Mesothelial cell of epicardium (in vitro differentiated cells): ENCODE measurements around the gene UBE2C. TPM values are rescaled to one million over a fixed set of nuclear protein-coding genes. Genes with fewer than 3 reads are reported as not detected.

Source experiments
- DNase-seq, 2 experiments: peaks; one replicate each; pipeline ENCODE4 v3.0.0; 2021; ENCODE audit warnings: low spot score in 2 of 2; ENCODE audit not compliant: unreplicated experiment in 2 of 2
- H3K27ac Mint-ChIP-seq: 2 replicates; pipeline ENCODE4 v1.8.0; 2021; ENCODE audit warnings: mixed read lengths
- H3K27me3 Mint-ChIP-seq: 2 replicates; pipeline ENCODE4 v1.8.0; 2021; ENCODE audit warnings: low read depth, mixed read lengths
- H3K36me3 Mint-ChIP-seq: 2 replicates; pipeline ENCODE4 v1.8.0; 2021; ENCODE audit warnings: mixed read lengths
- H3K4me1 Mint-ChIP-seq: 2 replicates; pipeline ENCODE4 v1.8.0; 2021; ENCODE audit warnings: mixed read lengths
- H3K4me3 Mint-ChIP-seq: 2 replicates; pipeline ENCODE4 v1.8.0; 2021; ENCODE audit warnings: mild to moderate bottlenecking, moderate library complexity, mixed read lengths
- H3K9me3 Mint-ChIP-seq: 2 replicates; pipeline ENCODE4 v1.8.0; 2021; ENCODE audit warnings: mixed read lengths
- CTCF ChIP-seq: fragments of 200-600 bp; sonication (generic); IDR thresholded peaks from one replicate; pipeline ENCODE4 v1.5.0; 2021; ENCODE audit warnings: antibody characterized with exemption; ENCODE audit not compliant: unreplicated experiment
- total RNA-seq: library from RNA; stranded (reverse); gene quantifications from 3 replicates; pipeline ENCODE4 v1.2.1, GENCODE V29; 2021

The UBE2C gene
- total RNA-seq, 1 donor from 2014 or later: 48.1 TPM

- Mint-ChIP-seq H3K9me3 (no peaks in the 10 kb centered on the region), H3K4me3 (no peak overlapping the region), H3K36me3 (peaks cover 20% of the 10 kb centered on the region), H3K4me1 (peaks cover 6% of the 10 kb centered on the region), H3K27ac (no peak overlapping the region), H3K27me3 (no peaks in the 10 kb centered on the region)
- no peak for TF ChIP-seq CTCF
- no peak for DNase-seq
Observed at GRCh38 chr20:45841407-45842129, 29.1 kb downstream of the UBE2C start.

GRCh38 chr20:45842169-45842812 lies 29.8 kb downstream of the UBE2C start:
- no peaks in the 10 kb centered on the region for H3K27me3 Mint-ChIP-seq
- peaks cover 20% of the 10 kb centered on the region for H3K36me3 Mint-ChIP-seq
- H3K27ac Mint-ChIP-seq: no peak overlapping the region
- no peak for TF ChIP-seq CTCF
- H3K4me3 Mint-ChIP-seq: no peak overlapping the region
- no peaks in the 10 kb centered on the region for H3K9me3 Mint-ChIP-seq
- DNase-seq: no peak
- H3K4me1 Mint-ChIP-seq: peaks cover 3% of the 10 kb centered on the region

- H3K9me3 Mint-ChIP-seq: no peaks in the 10 kb centered on the region
- H3K36me3 Mint-ChIP-seq: peaks cover 20% of the 10 kb centered on the region
- no peak overlapping the region for H3K27ac Mint-ChIP-seq
- DNase-seq: no peak
- H3K27me3 Mint-ChIP-seq: no peaks in the 10 kb centered on the region
- peaks cover 3% of the 10 kb centered on the region for H3K4me1 Mint-ChIP-seq
- no peak overlapping the region for H3K4me3 Mint-ChIP-seq
- no peak for TF ChIP-seq CTCF
Observed at GRCh38 chr20:45843506-45843905, 31.1 kb downstream of the UBE2C start.

GRCh38 chr20:45845452-45845851 lies 33.0 kb downstream of the UBE2C start:
- no peak overlapping the region for H3K4me3 Mint-ChIP-seq
- no peak overlapping the region for H3K27ac Mint-ChIP-seq
- peaks cover 24% of the 10 kb centered on the region for H3K36me3 Mint-ChIP-seq
- H3K4me1 Mint-ChIP-seq: peaks cover 3% of the 10 kb centered on the region
- no peaks in the 10 kb centered on the region for H3K27me3 Mint-ChIP-seq
- no peak for DNase-seq
- TF ChIP-seq CTCF: no peak
- H3K9me3 Mint-ChIP-seq: no peaks in the 10 kb centered on the region

- Mint-ChIP-seq H3K4me3 (no peak overlapping the region), H3K36me3 (peaks cover 20% of the 10 kb centered on the region), H3K27ac (no peak overlapping the region), H3K9me3 (no peaks in the 10 kb centered on the region), H3K4me1 (no peaks in the 10 kb centered on the region), H3K27me3 (no peaks in the 10 kb centered on the region)
- TF ChIP-seq CTCF: no peak
- DNase-seq: no peak
Observed at GRCh38 chr20:45848421-45848820, 36.0 kb downstream of the UBE2C start.
